HUES6 (cell line): ENCODE data around the gene SCAF8.

ENCODE experiments used
- H3K27ac ChIP-seq: 2 replicates; pipeline ENCODE4 v1.7.0; 2013; ENCODE audit warnings: low read depth, mild to moderate bottlenecking, low read length, inconsistent platforms
- H3K27me3 ChIP-seq: 2 replicates; pipeline ENCODE4 v1.6.1; 2013; ENCODE audit warnings: low read length; ENCODE audit not compliant: control insufficient read depth, insufficient read depth
- H3K36me3 ChIP-seq: 2 replicates; pipeline ENCODE4 v1.6.1; 2013; ENCODE audit warnings: low read length; ENCODE audit not compliant: control insufficient read depth, insufficient read depth
- H3K4me1 ChIP-seq: 2 replicates; pipeline ENCODE4 v1.6.1; 2013; ENCODE audit warnings: low read length; ENCODE audit not compliant: control insufficient read depth, insufficient read depth
- H3K4me3 ChIP-seq: 2 replicates; pipeline ENCODE4 v1.5.1; 2013; ENCODE audit warnings: low read depth, low read length
- H3K9ac ChIP-seq: one replicate; pipeline ENCODE4 v1.6.1; 2013; ENCODE audit warnings: mild to moderate bottlenecking, low read length
- H3K9me3 ChIP-seq: 2 replicates; pipeline ENCODE4 v1.6.1; 2013; ENCODE audit warnings: low read depth, low read length; ENCODE audit not compliant: control insufficient read depth, insufficient read depth

Gene SCAF8

DNA sequence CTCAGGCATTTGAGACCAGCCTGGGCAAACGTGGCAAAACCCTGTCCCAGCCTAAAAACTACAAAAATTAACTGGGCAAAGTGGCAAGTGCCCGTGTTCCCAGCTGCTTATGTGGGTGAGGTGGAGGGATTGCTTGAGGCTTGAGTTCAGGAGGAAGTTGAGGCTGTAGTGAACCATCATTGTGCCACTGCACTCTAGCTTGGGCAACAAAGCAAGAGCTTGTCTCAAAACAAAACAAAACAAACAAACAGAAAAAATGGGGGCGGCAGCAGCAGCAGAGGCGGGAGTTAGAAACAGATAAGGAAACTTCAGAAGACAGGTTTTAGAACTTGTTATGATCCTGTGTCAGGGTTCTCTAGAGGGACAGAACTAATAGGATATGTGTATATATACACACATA lies 49.0 kb downstream of the SCAF8 start:
- Histone ChIP-seq H3K4me1 (0 out of 2 replicates have a peak, but pooled peaks cover 3% of the 10 kb centered on the region), H3K27ac (no peak overlapping the region), H3K9ac (no peak overlapping the region), H3K27me3 (no peaks in the 10 kb centered on the region), H3K4me3 (no peak overlapping the region), H3K9me3 (no peaks in the 10 kb centered on the region), H3K36me3 (peaks cover 19% of the 10 kb centered on the region)

DNA sequence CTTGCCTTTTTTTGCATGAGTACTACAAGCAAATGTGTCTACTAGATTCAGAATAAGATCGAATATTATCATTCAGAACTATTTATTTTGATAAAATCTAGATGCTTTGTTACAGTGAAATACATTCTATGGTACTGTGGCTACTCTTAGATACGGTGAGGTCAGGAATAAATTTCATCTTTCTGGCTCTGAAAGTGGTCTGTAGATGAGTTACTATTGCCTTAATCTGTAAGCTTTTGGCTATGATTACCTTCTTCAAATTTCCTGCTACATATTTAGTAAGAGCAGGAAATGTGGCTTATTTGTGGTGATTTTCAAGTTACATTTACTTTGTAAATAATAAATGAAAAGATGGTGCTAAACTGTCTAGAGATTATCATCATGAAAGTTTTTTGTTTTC lies 50.0 kb downstream of the SCAF8 start:
- no peak overlapping the region for H3K27ac ChIP-seq
- no peak overlapping the region for H3K9ac ChIP-seq
- H3K4me3 ChIP-seq, result no peak overlapping the region
- peaks cover 26% of the 10 kb centered on the region for H3K36me3 ChIP-seq
- no peaks in the 10 kb centered on the region for H3K27me3 ChIP-seq
- no peaks in the 10 kb centered on the region for H3K9me3 ChIP-seq
- H3K4me1 ChIP-seq, result 0 out of 2 replicates have a peak, but pooled peaks cover 3% of the 10 kb centered on the region

DNA sequence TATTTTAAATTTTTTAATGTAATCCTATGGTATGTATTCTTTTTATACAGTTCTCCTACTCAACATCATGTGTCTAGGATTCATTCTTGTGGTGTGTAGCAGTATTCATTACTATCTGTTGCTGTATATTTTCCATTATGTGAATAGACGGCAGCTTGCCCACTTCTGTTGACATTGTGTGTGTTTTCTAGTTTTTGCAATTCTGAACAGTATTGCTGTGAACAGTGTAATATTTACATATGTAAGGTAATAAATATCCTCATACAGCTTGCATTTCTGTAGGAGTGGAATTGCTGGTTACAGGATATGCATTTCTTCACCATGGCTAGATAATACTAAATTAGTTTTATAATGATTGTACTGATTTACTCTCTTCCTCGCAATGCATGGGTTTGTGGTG lies 51.9 kb downstream of the SCAF8 start:
- Histone ChIP-seq H3K36me3 (peaks cover 21% of the 10 kb centered on the region), H3K4me1 (0 out of 2 replicates have a peak, but pooled peaks cover 3% of the 10 kb centered on the region)

DNA sequence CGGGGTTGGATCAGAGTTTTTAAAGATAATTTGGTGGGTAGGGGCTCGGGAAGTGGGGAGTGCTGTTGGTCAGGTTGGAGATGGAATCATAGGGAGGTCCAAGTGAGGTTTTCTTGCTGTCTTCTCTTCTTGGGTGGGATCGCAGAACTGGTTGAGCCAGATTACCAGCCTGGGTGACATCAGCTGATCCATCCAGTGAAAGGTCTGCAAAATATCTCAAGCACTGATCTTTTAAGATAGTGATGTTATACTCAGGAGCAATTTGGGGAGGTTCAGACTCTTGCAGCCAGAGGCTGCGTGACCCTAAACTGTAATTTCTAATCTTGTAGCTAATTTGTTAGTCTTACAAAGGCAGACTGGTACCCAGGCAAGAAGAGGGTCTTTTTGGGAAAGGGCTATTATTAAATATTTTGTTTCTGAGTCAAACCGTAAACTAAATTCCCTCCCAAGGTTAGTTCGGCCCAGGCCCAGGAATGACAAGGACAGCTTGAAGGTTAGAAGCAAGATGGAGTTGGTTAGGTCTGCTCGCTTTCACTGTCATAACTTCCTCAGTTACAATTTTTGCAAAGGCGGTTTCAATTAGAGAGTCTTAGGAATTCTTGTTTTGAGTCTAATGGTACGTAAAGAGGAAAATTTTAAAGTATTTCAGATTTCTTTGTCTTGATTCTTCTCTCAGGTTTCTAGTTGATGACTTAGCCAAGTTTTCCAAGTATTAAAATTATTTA lies 53.1 kb downstream of the SCAF8 start:
- H3K9me3 ChIP-seq, result no peaks in the 10 kb centered on the region
- no peak overlapping the region for H3K27ac ChIP-seq
- peaks cover 15% of the 10 kb centered on the region for H3K36me3 ChIP-seq
- H3K4me1 ChIP-seq, result 0 out of 2 replicates have a peak, but pooled peaks cover 3% of the 10 kb centered on the region
- no peaks in the 10 kb centered on the region for H3K27me3 ChIP-seq
- no peak overlapping the region for H3K4me3 ChIP-seq
- H3K9ac ChIP-seq, result no peak overlapping the region

More for the DNA sequence above, 51.9 kb downstream of the SCAF8 start:
- Histone ChIP-seq H3K4me3 (no peak overlapping the region), H3K9ac (no peak overlapping the region), H3K27me3 (no peaks in the 10 kb centered on the region), H3K27ac (no peak overlapping the region), H3K9me3 (no peaks in the 10 kb centered on the region)

DNA sequence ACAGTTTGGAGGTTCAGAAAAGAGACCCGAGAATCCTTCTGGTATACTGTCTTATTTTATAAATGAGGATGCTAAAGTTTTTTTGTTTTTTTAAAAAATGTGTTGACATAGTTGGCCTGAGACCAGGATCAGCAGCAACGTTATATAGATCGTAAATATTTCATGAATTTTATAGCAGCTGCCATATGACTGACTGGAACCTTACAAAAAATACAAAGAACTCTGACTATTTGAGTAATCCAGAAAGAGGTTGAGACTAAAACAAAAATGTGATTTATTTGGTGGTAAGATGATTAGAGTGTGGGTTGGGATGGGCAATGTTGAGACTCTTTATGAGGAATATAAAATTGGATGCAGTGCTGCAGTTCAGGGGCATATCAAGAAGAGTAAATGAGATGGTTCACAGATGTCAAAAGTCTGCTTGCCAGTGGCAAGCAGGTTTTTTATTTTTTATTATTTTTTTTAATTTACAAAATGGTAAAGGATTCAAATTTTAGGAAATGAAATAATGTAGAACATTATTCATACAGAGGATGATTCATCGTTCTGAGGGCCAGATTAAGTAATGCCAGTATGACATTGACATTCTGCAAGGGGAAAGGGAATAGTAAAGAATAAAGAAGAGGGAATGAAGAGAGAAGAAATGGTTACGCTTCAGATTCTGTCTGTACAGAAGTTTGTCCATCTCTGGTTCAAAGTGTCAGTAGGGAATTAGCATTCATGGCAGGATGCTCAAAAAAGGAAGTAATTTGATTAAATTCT lies 58.5 kb downstream of the SCAF8 start:
- Histone ChIP-seq H3K36me3 (peaks cover 38% of the 10 kb centered on the region), H3K9me3 (no peaks in the 10 kb centered on the region), H3K4me1 (no peaks in the 10 kb centered on the region), H3K27me3 (no peaks in the 10 kb centered on the region), H3K9ac (no peak overlapping the region), H3K27ac (no peak overlapping the region), H3K4me3 (no peak overlapping the region)

DNA sequence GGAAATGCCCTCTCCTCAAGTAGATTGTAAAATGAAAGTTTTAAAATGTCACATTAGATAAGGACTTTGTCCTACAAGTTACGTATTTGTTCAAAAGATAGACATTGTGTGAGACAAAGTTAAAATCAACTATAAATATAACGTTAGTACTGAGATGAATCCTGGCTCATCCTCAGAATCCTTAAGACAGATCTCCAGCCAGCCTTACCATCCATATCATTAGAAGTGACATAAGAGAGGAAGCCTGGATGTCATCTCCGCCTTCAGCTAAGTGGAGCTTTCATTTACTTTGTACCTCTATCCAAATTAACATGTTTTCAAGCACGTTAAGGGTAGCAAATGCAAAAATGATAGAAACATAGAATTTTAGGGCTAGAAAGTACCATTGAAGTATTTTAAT lies 59.1 kb downstream of the SCAF8 start:
- peaks cover 39% of the 10 kb centered on the region for H3K36me3 ChIP-seq
- no peak overlapping the region for H3K4me3 ChIP-seq
- H3K9ac ChIP-seq, result no peak overlapping the region
- H3K27me3 ChIP-seq, result no peaks in the 10 kb centered on the region
- no peak overlapping the region for H3K27ac ChIP-seq
- no peaks in the 10 kb centered on the region for H3K4me1 ChIP-seq
- no peaks in the 10 kb centered on the region for H3K9me3 ChIP-seq

DNA sequence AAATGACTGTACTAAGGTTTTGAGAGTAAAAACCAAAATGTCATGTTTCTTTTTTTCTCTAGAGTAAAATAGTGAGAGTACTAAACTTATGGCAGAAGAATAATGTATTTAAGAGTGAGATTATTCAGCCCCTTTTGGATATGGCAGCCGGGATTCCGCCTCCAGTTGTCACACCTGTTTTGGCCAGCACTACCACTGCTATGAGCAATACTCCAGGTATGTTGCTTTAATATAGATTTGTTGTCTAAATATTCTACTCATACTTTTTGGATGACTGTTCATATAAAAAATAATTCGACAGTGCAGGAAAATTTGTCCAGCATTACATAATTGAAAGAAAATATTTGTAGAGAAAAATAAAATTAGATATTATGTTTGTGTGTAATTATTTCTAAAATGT lies 59.5 kb downstream of the SCAF8 start:
- Histone ChIP-seq H3K27ac (no peak overlapping the region), H3K27me3 (no peaks in the 10 kb centered on the region), H3K4me1 (no peaks in the 10 kb centered on the region), H3K4me3 (no peak overlapping the region), H3K36me3 (peaks cover 40% of the 10 kb centered on the region), H3K9ac (no peak overlapping the region), H3K9me3 (no peaks in the 10 kb centered on the region)

DNA sequence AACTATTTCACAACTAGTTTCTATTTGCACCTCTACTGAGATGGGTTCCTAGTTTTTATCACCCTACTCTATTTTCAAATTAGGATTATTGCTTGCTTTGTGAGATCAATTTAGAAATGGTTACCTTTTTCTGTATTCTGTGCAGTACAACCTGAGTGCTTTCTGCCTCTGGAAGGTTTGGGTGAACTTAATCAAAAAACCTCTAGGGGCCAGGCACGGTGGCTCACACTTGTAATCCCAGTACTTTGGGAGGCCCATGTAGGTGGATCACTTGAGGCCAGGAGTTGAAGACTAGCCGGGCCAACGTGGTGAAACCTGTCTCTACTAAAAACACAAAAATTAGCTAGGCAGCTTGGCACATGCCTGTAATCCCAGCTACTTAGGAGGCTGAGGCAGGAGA lies 63.3 kb downstream of the SCAF8 start:
- Histone ChIP-seq H3K36me3 (peaks cover 44% of the 10 kb centered on the region), H3K4me3 (no peak overlapping the region), H3K9me3 (no peaks in the 10 kb centered on the region), H3K9ac (no peak overlapping the region), H3K27me3 (no peaks in the 10 kb centered on the region), H3K27ac (no peak overlapping the region), H3K4me1 (no peaks in the 10 kb centered on the region)

DNA sequence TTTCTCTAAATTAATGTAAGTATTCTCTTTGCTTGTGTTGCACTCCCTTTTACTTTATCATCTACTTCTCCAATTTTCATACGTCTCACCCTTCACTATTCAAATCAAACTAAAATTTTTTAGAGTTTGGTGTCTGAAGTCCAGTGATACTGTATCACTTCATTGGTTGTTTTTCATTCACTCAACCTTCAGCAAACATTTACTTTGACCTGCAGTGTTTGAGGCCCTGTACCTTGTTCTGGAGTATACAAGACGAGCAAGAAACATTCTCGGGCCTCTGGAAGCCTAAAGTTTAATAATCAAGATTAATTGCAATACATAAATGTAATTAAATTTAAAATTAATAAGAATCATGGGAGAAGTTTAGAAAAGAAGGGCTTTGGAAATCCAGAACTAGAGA lies 64.6 kb downstream of the SCAF8 start:
- H3K4me3 ChIP-seq, result no peak overlapping the region
- no peaks in the 10 kb centered on the region for H3K9me3 ChIP-seq
- H3K4me1 ChIP-seq, result no peaks in the 10 kb centered on the region
- no peak overlapping the region for H3K9ac ChIP-seq
- no peaks in the 10 kb centered on the region for H3K27me3 ChIP-seq
- no peak overlapping the region for H3K27ac ChIP-seq
- H3K36me3 ChIP-seq, result peaks cover 48% of the 10 kb centered on the region

DNA sequence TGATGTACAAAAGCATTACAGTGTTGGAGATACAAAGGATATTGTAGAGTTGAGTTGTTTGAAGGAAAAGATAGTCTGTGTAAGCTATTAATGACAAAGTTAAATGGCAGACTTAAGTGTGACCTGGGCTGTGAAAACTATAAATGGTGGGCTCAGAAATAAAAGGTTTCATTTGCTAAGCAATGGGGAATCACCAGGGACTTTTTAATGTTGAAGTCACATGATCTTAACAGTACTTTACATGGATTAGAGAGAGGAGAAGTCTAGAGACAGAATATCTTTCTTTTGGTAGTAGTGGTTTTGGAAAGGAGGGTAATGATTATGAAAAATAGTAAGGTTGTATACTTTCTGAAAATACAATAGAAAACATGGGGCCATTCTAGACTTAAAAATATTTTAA lies 67.1 kb downstream of the SCAF8 start:
- Histone ChIP-seq H3K9me3 (no peaks in the 10 kb centered on the region), H3K9ac (no peak overlapping the region), H3K36me3 (peaks cover 53% of the 10 kb centered on the region), H3K4me1 (no peaks in the 10 kb centered on the region), H3K27ac (no peak overlapping the region), H3K27me3 (no peaks in the 10 kb centered on the region), H3K4me3 (no peak overlapping the region)

DNA sequence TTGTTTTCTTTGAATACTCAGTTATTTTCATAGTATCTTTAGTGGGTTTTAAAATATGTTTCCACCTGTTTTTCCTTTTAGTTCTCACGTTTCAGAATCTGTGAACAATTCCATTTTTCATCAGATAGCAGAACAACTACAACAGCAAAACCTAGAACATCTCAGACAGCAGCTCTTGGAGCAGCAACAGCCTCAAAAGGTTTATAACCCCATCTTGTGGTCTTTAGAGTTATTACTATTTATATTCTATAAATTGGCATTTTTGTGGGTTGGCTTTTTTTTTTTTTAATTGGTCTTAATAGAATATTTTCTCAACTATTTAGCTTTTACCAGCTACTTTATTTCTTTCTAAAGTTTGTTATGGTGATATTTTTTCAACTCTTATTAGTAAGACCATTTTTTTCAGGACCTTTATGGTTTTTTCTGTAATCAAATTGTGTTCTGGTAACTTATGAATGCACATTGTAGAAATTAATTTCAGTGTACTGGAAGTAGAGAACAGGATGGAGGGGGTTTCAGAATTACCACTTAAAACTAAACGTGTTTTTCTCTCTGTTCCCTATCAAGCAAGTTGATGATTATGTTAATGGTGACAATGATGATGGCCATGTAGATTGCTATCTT lies 72.2 kb downstream of the SCAF8 start:
- Histone ChIP-seq H3K36me3 (peaks cover 83% of the 10 kb centered on the region), H3K9ac (no peak overlapping the region), H3K4me3 (no peak overlapping the region), H3K4me1 (no peaks in the 10 kb centered on the region), H3K27ac (no peak overlapping the region), H3K27me3 (no peaks in the 10 kb centered on the region), H3K9me3 (no peaks in the 10 kb centered on the region)
